ENCODE data around the gene C4orf51.

C4orf51 gene

GRCh38 chr4:145735347-145735675 lies 55.4 kb downstream of the C4orf51 start:
- peaks cover 41% of the 10 kb centered on the region for H3K4me1 ChIP-seq (ENCODE audit: control insufficient read depth, insufficient read depth, low read length)
- no peaks in the 10 kb centered on the region for H3K27me3 ChIP-seq (ENCODE audit: control insufficient read depth, insufficient read depth, low read length)
- peak overlapping the region; percentile 100 for H3K27ac ChIP-seq (ENCODE audit: low read depth, low read length)
- no peak overlapping the region for H3K4me3 ChIP-seq (ENCODE audit: low read length)
- H3K9ac ChIP-seq (ENCODE audit: low read length): no peak overlapping the region
- H3K36me3 ChIP-seq (ENCODE audit: control insufficient read depth, insufficient read depth, low read length): no peaks in the 10 kb centered on the region

- H3K4me1 ChIP-seq (ENCODE audit: control insufficient read depth, insufficient read depth, low read length): peaks cover 41% of the 10 kb centered on the region
- H3K36me3 ChIP-seq (ENCODE audit: control insufficient read depth, insufficient read depth, low read length): no peaks in the 10 kb centered on the region
- no peak overlapping the region for H3K9ac ChIP-seq (ENCODE audit: low read length)
- peak overlapping the region; percentile 100 for H3K27ac ChIP-seq (ENCODE audit: low read depth, low read length)
- no peaks in the 10 kb centered on the region for H3K27me3 ChIP-seq (ENCODE audit: control insufficient read depth, insufficient read depth, low read length)
- H3K4me3 ChIP-seq (ENCODE audit: low read length): no peak overlapping the region
Measured at GRCh38 chr4:145735827-145736226, 55.9 kb downstream of the C4orf51 start.

- Histone ChIP-seq H3K9ac (ENCODE audit: low read length) (no peak overlapping the region), H3K27me3 (ENCODE audit: control insufficient read depth, insufficient read depth, low read length) (no peaks in the 10 kb centered on the region), H3K36me3 (ENCODE audit: control insufficient read depth, insufficient read depth, low read length) (no peaks in the 10 kb centered on the region), H3K4me3 (ENCODE audit: low read length) (no peak overlapping the region), H3K27ac (ENCODE audit: low read depth, low read length) (peak overlapping the region; percentile 100), H3K4me1 (ENCODE audit: control insufficient read depth, insufficient read depth, low read length) (peaks cover 41% of the 10 kb centered on the region)
Measured at GRCh38 chr4:145736241-145736831, 56.4 kb downstream of the C4orf51 start.

- H3K4me3 ChIP-seq (ENCODE audit: low read length): no peak overlapping the region
- peaks cover 23% of the 10 kb centered on the region for H3K4me1 ChIP-seq (ENCODE audit: control insufficient read depth, insufficient read depth, low read length)
- no peak overlapping the region for H3K9ac ChIP-seq (ENCODE audit: low read length)
- no peaks in the 10 kb centered on the region for H3K36me3 ChIP-seq (ENCODE audit: control insufficient read depth, insufficient read depth, low read length)
- H3K27me3 ChIP-seq (ENCODE audit: control insufficient read depth, insufficient read depth, low read length): no peaks in the 10 kb centered on the region
- no peak overlapping the region for H3K27ac ChIP-seq (ENCODE audit: low read depth, low read length)
Measured at GRCh38 chr4:145739845-145740244, 59.9 kb downstream of the C4orf51 start.

- Histone ChIP-seq H3K4me3 (ENCODE audit: low read length) (no peak overlapping the region), H3K27ac (ENCODE audit: low read depth, low read length) (no peak overlapping the region), H3K36me3 (ENCODE audit: control insufficient read depth, insufficient read depth, low read length) (no peaks in the 10 kb centered on the region), H3K27me3 (ENCODE audit: control insufficient read depth, insufficient read depth, low read length) (no peaks in the 10 kb centered on the region), H3K4me1 (ENCODE audit: control insufficient read depth, insufficient read depth, low read length) (peaks cover 15% of the 10 kb centered on the region), H3K9ac (ENCODE audit: low read length) (no peak overlapping the region)
Measured at GRCh38 chr4:145740806-145741205, 60.9 kb downstream of the C4orf51 start.

- Histone ChIP-seq H3K27me3 (ENCODE audit: control insufficient read depth, insufficient read depth, low read length) (no peaks in the 10 kb centered on the region), H3K27ac (ENCODE audit: low read depth, low read length) (no peak overlapping the region), H3K9ac (ENCODE audit: low read length) (no peak overlapping the region), H3K4me3 (ENCODE audit: low read length) (no peak overlapping the region), H3K36me3 (ENCODE audit: control insufficient read depth, insufficient read depth, low read length) (no peaks in the 10 kb centered on the region), H3K4me1 (ENCODE audit: control insufficient read depth, insufficient read depth, low read length) (peaks cover 5% of the 10 kb centered on the region)
Measured at GRCh38 chr4:145743641-145744040, 63.7 kb downstream of the C4orf51 start.

- Histone ChIP-seq H3K4me1 (ENCODE audit: control insufficient read depth, insufficient read depth, low read length) (no peaks in the 10 kb centered on the region), H3K27me3 (ENCODE audit: control insufficient read depth, insufficient read depth, low read length) (no peaks in the 10 kb centered on the region), H3K27ac (ENCODE audit: low read depth, low read length) (no peak overlapping the region), H3K9ac (ENCODE audit: low read length) (no peak overlapping the region), H3K4me3 (ENCODE audit: low read length) (no peak overlapping the region), H3K36me3 (ENCODE audit: control insufficient read depth, insufficient read depth, low read length) (peaks cover 3% of the 10 kb centered on the region)
Measured at GRCh38 chr4:145755802-145756201, 75.9 kb downstream of the C4orf51 start.

GRCh38 chr4:145756244-145756643 lies 76.3 kb downstream of the C4orf51 start:
- H3K27me3 ChIP-seq (ENCODE audit: control insufficient read depth, insufficient read depth, low read length): no peaks in the 10 kb centered on the region
- peaks cover 3% of the 10 kb centered on the region for H3K36me3 ChIP-seq (ENCODE audit: control insufficient read depth, insufficient read depth, low read length)
- H3K9ac ChIP-seq (ENCODE audit: low read length): no peak overlapping the region
- no peak overlapping the region for H3K4me3 ChIP-seq (ENCODE audit: low read length)
- no peak overlapping the region for H3K27ac ChIP-seq (ENCODE audit: low read depth, low read length)
- H3K4me1 ChIP-seq (ENCODE audit: control insufficient read depth, insufficient read depth, low read length): no peaks in the 10 kb centered on the region

- H3K36me3 ChIP-seq (ENCODE audit: control insufficient read depth, insufficient read depth, low read length): peaks cover 3% of the 10 kb centered on the region
- H3K27me3 ChIP-seq (ENCODE audit: control insufficient read depth, insufficient read depth, low read length): no peaks in the 10 kb centered on the region
- no peak overlapping the region for H3K9ac ChIP-seq (ENCODE audit: low read length)
- no peak overlapping the region for H3K27ac ChIP-seq (ENCODE audit: low read depth, low read length)
- no peaks in the 10 kb centered on the region for H3K4me1 ChIP-seq (ENCODE audit: control insufficient read depth, insufficient read depth, low read length)
- H3K4me3 ChIP-seq (ENCODE audit: low read length): no peak overlapping the region
Measured at GRCh38 chr4:145757188-145757587, 77.2 kb downstream of the C4orf51 start.

GRCh38 chr4:145760176-145760575 lies 80.2 kb downstream of the C4orf51 start:
- no peak overlapping the region for H3K27ac ChIP-seq (ENCODE audit: low read depth, low read length)
- H3K4me3 ChIP-seq (ENCODE audit: low read length): no peak overlapping the region
- H3K4me1 ChIP-seq (ENCODE audit: control insufficient read depth, insufficient read depth, low read length): no peaks in the 10 kb centered on the region
- no peak overlapping the region for H3K9ac ChIP-seq (ENCODE audit: low read length)
- no peaks in the 10 kb centered on the region for H3K27me3 ChIP-seq (ENCODE audit: control insufficient read depth, insufficient read depth, low read length)
- H3K36me3 ChIP-seq (ENCODE audit: control insufficient read depth, insufficient read depth, low read length): peaks cover 11% of the 10 kb centered on the region

GRCh38 chr4:145760961-145761929 lies 81.3 kb downstream of the C4orf51 start:
- Histone ChIP-seq H3K4me1 (ENCODE audit: control insufficient read depth, insufficient read depth, low read length) (no peaks in the 10 kb centered on the region), H3K9ac (ENCODE audit: low read length) (no peak overlapping the region), H3K27me3 (ENCODE audit: control insufficient read depth, insufficient read depth, low read length) (no peaks in the 10 kb centered on the region), H3K36me3 (ENCODE audit: control insufficient read depth, insufficient read depth, low read length) (peaks cover 13% of the 10 kb centered on the region), H3K4me3 (ENCODE audit: low read length) (no peak overlapping the region), H3K27ac (ENCODE audit: low read depth, low read length) (no peak overlapping the region)

GRCh38 chr4:145762719-145763118 lies 82.8 kb downstream of the C4orf51 start:
- Histone ChIP-seq H3K4me1 (ENCODE audit: control insufficient read depth, insufficient read depth, low read length) (no peaks in the 10 kb centered on the region), H3K27ac (ENCODE audit: low read depth, low read length) (no peak overlapping the region), H3K36me3 (ENCODE audit: control insufficient read depth, insufficient read depth, low read length) (peaks cover 13% of the 10 kb centered on the region), H3K27me3 (ENCODE audit: control insufficient read depth, insufficient read depth, low read length) (no peaks in the 10 kb centered on the region), H3K9ac (ENCODE audit: low read length) (no peak overlapping the region), H3K4me3 (ENCODE audit: low read length) (no peak overlapping the region)

GRCh38 chr4:145763399-145763798 lies 83.5 kb downstream of the C4orf51 start:
- Histone ChIP-seq H3K36me3 (ENCODE audit: control insufficient read depth, insufficient read depth, low read length) (peaks cover 13% of the 10 kb centered on the region), H3K27me3 (ENCODE audit: control insufficient read depth, insufficient read depth, low read length) (no peaks in the 10 kb centered on the region), H3K27ac (ENCODE audit: low read depth, low read length) (no peak overlapping the region), H3K4me1 (ENCODE audit: control insufficient read depth, insufficient read depth, low read length) (no peaks in the 10 kb centered on the region), H3K4me3 (ENCODE audit: low read length) (no peak overlapping the region), H3K9ac (ENCODE audit: low read length) (no peak overlapping the region)
